ENCODE data around the gene HOXD3.

Gene HOXD3

GRCh38 chr2:176162911-176163671 is 6.0 kb downstream of the HOXD3 start:
- DNase-seq (ENCODE audit: low read depth, low spot score): no peak

DNA sequence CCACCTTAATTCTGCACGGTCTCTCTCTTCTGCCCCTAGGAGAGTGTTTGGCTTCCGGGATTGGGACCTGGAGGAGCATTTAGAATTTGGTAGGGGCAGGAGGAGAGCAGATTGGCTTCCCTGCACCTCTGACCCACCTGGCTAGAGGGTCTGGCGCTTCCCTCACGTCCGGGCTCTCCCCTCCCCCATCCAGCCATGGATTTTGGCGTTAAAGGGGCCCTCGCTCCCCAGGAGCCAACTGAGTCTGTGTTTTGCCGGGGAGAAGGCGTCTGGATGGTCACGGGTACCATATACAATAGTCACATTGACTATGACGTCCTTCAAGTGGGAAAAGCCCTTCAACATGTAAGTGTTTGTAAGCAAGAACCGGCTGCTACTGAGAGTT is 6.6 kb downstream of the HOXD3 start:
- no peak for DNase-seq (ENCODE audit: low read depth, low spot score)

GRCh38 chr2:176164201-176164600 is 7.1 kb downstream of the HOXD3 start:
- no peak for DNase-seq (ENCODE audit: low read depth, low spot score)

- no peak for DNase-seq (ENCODE audit: low read depth, low spot score)
Observed at GRCh38 chr2:176164611-176165369, 7.7 kb downstream of the HOXD3 start.

GRCh38 chr2:176165370-176166050 is 8.4 kb downstream of the HOXD3 start:
- DNase-seq (ENCODE audit: low read depth, low spot score): no peak

- DNase-seq (ENCODE audit: low read depth, low spot score): no peak
Observed at GRCh38 chr2:176166272-176166671, 9.2 kb downstream of the HOXD3 start.

DNA sequence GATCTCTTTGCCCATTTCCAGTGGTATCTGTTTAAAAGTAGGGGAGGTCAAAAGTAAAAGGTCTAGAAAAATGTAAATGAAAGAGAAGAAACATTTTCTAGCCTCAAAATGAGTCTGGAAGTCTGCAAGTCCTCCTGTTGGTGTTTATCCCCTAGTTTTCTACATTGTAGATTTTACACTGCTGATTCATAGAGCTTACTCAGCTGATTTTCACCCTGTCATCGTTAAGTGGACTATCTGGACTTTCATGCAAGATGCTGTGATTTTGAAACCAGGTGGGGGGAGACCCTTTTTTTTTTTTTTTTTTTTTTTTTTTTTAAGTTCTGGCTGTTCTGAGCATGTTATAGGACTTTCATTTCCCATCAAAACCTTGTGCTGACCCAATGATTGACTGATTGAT is 10.3 kb downstream of the HOXD3 start:
- DNase-seq (ENCODE audit: low read depth, low spot score): no peak

DNA sequence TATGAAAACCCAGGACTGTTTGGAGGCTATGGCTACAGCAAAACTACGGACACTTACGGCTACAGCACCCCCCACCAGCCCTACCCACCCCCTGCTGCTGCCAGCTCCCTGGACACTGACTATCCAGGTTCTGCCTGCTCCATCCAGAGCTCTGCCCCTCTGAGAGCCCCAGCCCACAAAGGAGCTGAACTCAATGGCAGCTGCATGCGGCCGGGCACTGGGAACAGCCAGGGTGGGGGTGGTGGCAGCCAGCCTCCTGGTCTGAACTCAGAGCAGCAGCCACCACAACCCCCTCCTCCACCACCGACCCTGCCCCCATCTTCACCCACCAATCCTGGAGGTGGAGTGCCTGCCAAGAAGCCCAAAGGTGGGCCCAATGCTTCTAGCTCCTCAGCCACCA is 12.1 kb downstream of the HOXD3 start:
- no peak for DNase-seq (ENCODE audit: low read depth, low spot score)

GRCh38 chr2:176169711-176170110 is 12.6 kb downstream of the HOXD3 start:
- no peak for DNase-seq (ENCODE audit: low read depth, low spot score)

DNA sequence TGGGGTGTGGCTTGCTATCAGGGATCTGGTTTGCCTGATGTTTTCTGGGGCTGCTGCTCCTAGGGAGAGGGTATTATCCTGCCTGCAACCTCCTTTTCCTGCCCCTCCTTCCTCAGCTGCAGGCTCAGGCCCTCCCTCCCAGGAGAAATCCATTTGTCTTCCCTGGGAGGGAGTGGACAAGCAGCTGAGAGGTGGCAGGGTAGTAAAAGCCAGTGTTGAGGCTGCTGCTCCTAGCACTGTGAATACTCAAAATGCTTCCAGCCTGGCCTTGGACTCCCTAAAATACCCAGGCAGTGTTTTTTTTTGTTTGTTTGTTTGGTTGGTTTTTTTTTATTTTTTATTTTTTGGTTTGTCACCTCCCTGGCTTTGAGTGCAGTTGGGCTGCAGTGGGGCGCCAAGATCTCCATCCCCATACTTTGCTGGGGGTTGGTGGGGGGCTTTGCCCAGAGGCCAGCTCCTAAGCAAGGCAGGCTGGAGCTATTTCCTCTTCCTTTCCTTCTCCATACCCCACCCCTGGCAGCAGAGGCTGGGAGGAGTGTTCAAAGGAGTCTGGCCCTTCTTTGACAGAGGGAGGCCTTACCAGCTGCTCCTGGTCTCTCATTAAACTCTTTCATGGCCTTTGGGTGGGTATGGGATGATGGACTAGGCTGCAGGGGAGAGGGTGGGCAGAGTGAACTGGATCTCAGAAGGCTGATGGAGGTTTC is 13.6 kb downstream of the HOXD3 start:
- DNase-seq (ENCODE audit: low read depth, low spot score): no peak

- DNase-seq (ENCODE audit: low read depth, low spot score): no peak
Observed at GRCh38 chr2:176171351-176172006, 14.4 kb downstream of the HOXD3 start.

DNA sequence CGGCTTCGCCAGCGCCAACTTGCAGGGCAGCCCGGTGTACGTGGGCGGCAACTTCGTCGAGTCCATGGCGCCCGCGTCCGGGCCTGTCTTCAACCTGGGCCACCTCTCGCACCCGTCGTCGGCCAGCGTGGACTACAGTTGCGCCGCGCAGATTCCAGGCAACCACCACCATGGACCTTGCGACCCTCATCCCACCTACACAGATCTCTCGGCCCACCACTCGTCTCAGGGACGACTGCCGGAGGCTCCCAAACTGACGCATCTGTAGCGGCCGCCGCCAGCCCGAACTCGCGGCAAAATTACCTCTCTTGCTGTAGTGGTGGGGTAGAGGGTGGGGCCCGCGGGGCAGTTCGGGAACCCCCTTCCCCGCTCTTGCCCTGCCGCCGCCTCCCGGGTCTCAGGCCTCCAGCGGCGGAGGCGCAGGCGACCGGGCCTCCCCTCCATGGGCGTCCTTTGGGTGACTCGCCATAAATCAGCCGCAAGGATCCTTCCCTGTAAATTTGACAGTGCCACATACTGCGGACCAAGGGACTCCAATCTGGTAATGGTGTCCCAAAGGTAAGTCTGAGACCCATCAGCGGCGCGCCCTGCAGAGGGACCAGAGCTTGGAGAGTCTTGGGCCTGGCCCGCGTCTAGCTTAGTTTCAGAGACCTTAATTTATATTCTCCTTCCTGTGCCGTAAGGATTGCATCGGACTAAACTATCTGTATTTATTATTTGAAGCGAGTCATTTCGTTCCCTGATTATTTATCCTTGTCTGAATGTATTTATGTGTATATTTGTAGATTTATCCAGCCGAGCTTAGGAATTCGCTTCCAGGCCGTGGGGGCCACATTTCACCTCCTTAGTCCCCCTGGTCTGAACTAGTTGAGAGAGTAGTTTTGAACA is 15.1 kb downstream of the HOXD3 start:
- DNase-seq (ENCODE audit: low read depth, low spot score): no peak

GRCh38 chr2:176172895-176173566 is 15.9 kb downstream of the HOXD3 start:
- no peak for DNase-seq (ENCODE audit: low read depth, low spot score)

DNA sequence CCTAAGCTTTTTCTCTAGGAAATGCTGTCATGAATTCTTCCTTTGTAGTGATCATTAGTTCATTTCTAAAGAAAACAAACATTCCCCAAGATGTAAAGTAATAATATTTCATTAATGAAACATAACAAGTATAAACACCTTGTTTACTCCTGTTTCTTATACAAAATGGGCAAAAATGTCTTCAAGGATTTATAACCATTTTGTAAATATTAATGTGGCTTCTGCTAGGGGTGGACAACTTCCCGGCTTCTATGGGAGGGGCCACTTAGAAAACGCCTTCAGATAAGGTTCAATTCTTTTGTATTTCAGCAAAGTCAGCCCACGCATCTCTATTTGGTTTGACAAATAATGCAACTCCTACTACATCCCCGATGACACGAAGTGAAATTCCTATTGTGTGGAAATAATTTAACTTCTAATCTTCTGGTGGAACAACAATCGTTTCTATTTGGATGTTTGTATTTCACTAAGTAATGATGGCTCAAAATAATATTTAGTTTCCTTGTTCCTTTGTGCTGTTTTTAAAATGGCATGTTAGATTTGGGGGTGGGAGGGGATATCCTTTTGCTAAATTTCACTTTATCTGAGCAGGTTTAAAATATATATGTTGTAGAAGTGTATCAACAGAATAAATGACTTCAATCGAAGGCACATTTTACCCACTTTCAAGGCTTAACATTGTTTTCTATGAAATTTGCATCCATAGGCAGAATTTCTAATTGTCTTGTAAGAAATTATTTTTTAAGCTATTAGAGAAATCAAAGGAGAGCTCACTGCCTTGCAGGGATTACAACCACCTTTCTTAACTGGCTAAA is 16.7 kb downstream of the HOXD3 start:
- no peak for DNase-seq (ENCODE audit: low read depth, low spot score)

GRCh38 chr2:176174382-176174823 is 17.3 kb downstream of the HOXD3 start:
- DNase-seq (ENCODE audit: low read depth, low spot score): no peak

DNA sequence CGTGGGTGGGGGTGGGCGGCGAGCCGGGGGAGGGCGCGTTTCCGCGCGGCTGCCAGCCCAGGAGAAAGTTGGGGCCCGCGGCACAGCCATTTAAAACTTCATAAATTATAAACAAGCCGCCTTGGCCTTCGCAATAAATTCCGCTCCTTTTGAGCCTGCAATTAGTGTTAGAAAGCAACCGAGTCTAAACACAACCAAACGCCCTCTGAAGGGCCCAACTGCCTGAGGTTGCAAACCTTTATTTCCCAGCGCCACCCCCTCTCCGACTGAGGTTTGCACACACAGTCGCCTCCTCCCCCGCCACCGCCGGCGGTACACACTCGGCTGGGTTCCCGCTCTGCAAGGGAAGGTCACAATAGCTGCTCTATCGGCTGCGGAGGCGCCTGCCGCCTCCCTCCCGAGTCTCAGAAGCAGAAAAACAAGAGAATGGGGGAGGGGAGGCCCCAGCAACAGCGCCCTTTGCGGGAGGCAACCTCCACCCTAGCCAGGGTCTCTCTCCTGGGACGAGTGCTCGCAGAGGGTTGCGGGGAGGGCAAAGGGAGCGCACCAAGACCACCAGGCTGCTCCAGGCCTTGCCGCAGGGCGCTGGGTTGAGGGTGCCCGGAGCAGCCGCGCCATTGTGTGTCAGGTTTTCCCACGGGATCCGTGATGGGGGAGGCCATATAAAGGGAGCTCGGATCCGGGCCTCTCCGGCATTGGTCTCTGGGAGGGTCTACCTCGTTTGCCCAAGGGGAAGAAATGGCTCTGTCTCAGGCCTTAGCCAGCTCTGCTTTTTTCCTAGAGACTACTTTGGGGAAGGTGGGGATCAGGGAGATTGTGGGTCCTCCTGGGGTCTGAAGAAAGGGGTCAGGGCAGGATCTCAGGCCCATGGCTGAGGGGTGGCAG is 18.0 kb downstream of the HOXD3 start:
- DNase-seq (ENCODE audit: low read depth, low spot score): no peak

DNA sequence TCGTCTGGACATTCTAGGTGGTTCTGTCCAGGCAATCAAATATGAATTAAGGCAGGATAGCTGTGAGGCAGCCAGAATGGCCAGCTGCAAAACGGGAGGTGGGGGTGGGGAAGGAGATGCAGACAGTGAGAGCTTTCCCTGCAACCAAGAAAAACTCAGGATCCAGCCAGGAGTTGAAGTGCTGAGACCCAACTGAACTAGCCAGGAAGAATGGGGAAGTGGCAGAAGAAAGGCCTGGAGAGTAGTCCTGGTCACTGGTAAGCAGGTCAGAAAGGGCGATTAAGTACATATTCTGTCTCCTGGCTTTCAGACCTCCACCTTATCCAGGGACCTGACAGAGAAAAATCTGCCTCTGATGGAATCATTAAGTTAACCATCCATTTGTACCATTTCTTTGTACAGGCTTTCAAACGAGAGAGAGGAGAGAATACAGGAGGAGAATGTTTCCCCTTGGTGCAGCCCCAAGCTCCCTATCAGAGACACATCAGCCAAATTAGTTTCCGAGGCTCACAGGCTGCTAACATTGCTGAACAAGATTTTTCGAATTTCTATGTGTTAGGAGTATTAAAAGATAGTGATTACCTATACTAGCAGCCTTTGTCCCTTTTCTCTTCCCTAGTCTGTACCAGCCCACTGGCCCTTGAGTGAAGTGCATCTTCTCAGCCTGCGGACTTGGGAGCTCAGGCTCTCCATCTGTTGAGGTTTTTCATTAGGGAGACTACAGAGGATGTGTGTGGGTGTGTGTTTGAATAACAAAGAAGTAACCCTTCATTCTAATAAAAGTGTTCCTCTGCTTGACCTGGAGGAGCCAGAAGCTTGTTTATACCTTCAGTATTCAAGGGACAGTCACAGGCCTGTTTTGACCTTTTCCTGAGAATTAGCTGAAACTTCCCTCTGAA is 18.9 kb downstream of the HOXD3 start:
- DNase-seq (ENCODE audit: low read depth, low spot score): no peak

All from iPS DF 19.7 (cell line).